EH (cell line): Measurements from ENCODE around the gene NYNRIN.
A peak's percentile ranks its signal among the peaks of the same experiment; 100 is the strongest.
"Not testable (repeated sequence)": the region's sequence is repeated elsewhere in the genome, so short reads cannot be mapped to it uniquely, and the experiment has no call there.

ENCODE experiments used
- DNase-seq: peaks from one replicate; pipeline ENCODE4 v3.0.0-alpha.2; 2015; ENCODE audit warnings: low read depth

NYNRIN gene

DNA sequence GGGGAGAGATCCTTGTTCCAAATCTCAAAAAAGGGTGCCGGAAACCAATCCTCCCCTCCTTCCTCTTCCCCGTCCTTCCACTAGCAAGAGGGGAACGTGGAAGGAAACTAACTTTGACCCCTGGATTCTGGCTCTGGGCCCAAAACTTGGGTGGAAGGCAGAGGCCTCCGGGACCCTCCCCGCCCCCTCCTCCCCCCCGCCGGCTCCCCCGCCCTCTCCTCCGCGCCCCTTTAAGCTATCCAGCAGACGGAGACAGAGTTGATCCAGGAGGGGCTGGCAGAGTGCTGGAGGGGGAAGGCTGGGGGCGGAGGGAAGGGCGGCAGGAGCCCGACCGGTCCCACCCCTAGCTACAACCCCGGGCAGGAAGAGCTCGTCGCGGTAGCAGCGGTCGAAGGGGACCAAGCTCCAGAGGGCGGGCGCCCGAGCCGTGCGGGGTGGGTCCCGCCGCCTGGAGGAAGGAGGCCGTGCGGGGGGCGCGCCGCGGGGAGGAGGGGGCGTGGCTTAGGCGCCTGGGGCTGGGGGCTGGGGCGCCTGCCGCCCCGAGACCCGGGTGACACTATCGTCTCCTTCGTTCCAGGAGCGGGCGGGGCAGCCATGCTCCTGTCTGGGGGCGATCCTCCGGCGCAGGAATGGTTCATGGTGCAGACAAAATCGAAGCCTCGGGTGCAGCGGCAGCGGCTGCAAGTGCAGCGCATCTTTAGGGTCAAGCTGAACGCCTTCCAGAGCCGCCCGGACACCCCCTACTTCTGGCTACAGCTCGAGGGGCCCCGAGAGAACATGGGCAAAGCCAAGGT lies at the start of gene NYNRIN:
Gene NYNRIN (plus strand): TSS at position 351 of the 794 bp plus-strand sequence. CDS start 244 bp downstream, at position 595.
- DNase-seq, result peak; percentile 59

DNA sequence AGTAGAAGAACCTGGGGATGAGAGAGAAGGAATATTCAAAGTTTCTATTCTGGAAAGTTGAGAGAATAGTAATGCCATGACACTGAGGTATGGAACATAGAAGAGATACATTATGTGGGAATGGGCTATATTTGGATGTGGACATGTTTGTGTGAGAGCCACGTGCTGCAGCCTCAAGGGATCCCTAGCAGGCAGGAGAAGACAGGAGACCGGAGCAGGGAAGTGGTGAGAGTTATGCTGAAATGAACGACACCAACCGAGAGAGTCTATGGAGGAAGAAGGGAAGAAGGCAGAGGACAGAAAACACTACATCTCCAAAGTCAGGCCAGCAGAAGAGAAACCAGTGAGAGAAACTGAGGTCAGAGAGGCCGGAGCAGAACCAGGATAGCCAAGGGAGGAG lies 49.1 kb upstream of the NYNRIN start:
- DNase-seq, result no peak

- DNase-seq, result peak; percentile 58
Observed at GRCh38 chr14:24351517-24351916, 47.3 kb upstream of the NYNRIN start.

DNA sequence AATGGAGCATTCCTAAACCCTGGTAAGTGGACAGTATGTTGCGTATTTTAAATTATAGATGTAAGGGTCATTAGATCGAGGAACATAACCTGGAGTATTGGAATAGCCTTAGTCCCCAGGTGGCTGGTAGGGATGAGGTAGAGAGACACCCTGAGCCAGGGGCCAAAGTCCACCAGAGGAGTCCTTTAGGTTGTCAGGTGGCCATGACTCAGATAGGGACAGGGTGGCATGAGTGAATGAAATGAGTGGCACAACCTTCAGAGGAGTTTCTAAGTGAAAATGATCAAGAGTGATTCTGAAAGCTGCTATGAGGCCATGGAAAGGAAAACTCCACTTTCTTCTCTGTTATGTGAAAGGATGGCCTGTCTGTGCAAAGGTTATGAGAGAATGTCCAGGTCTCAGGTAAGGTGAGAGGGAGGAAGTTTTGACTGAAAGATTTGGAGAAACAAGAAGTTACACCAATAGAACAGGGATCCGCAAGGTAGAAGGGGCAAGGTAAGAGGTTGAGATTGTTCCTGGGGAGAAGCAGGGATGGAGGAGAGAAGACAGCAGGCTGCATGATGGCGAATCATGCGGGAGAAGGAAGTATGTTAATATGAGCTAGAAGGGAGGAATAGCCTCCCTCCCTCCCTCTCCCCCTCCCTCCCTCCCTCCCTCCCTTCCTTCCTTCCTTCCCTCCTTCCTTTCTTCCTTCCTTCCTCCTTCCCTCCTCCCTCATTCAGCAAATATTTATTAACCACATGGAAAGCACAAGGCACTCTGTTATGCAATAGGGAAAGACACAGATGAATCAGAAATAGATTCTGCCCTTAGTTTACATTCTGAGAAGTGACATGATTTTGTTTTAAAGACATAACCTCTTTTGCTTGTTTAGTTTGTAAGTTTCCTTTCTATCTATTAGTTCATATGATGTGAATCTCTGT lies 45.0 kb upstream of the NYNRIN start:
- peak; percentile 70 for DNase-seq

- not testable (repeated sequence) for DNase-seq
Observed at GRCh38 chr14:24354482-24354825, 44.3 kb upstream of the NYNRIN start.

DNA sequence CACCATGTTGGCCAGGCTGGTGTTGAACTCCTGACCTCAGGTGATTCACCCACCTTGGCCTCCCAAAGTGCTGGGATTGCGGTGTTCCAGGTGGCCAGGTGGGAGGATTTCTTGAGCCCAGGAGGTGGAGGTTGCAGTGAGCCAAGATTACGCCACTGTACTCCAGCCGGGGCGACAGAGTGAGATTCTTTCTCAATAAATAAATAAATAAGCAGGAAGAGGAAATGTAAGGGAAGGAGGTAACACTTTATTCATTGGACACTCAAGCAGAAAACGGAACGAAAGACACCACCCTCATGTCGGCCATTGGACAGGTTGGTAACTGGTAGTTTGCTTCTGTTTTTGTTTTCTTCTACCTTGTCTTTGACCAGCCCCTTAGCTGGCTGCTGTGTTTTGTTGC lies 43.8 kb upstream of the NYNRIN start:
- DNase-seq, result no peak

- no peak for DNase-seq
Observed at GRCh38 chr14:24356208-24356607, 42.6 kb upstream of the NYNRIN start.

DNA sequence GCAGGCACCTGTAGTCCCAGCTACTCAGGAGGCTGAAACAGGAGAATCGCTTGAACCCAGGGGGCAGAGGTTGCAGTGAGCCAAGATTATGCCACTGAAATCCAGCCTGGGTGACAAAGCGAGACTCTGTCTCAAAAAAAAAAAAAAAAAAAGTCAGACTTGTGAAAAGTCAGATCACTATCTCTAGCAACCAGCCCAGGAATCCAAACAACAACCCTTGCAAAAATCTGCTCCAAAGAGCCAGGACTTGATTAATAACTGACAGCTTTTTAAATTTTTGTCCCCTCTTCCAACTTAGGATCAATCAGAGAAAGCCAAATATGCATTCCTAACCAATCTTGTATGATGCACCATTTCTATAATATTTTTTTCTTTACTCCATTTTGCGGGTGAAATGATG lies 38.5 kb upstream of the NYNRIN start:
- DNase-seq, result no peak

- no peak for DNase-seq
Observed at GRCh38 chr14:24361326-24361725, 37.5 kb upstream of the NYNRIN start.

- peak; percentile 90 for DNase-seq
Observed at GRCh38 chr14:24362241-24362960, 36.4 kb upstream of the NYNRIN start.

GRCh38 chr14:24363401-24363800 lies 35.4 kb upstream of the NYNRIN start:
- no peak for DNase-seq

GRCh38 chr14:24364841-24365240 lies 34.0 kb upstream of the NYNRIN start:
- DNase-seq, result no peak

DNA sequence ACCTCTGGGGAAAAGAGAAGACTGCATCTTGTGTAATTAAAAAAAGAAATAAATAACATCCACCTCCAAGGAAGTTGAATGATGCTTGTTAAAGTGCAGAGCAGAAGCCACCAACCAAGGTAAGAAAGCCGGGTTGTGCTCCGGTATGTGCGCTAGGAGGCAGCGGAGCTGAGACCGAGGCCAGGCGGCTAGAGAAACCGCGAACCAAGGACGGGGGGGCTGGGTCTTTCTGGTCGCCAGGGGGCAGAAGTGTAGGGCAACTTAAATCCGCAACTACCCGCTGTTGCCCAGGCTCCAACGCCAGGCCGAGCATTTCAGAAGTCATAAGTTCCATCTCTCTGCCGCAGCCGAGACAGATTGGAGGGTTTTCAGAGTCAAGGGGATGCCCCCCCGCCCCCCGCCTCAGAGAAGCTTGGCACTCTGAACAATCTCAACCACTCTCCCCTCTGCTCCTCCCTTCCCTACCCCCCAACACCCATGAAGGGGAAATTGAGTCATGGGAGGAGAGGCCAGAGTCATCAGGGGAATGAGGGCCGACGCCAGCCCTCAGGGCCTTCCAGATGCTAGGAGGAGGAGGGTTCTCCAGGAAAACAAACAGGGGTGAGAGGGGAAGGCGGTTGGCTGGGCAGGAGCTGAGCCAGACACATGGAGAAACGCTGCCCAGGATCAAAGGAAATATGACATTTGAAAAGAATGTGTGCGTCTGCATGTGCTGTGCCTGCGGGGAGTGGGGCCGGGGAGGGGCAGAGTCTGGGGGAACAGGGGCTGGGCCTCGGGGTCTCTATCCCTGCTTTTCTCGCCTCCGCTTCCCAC lies 33.0 kb upstream of the NYNRIN start:
- peak; percentile 94 for DNase-seq

- no peak for DNase-seq
Observed at GRCh38 chr14:24366413-24366720, 32.4 kb upstream of the NYNRIN start.

DNA sequence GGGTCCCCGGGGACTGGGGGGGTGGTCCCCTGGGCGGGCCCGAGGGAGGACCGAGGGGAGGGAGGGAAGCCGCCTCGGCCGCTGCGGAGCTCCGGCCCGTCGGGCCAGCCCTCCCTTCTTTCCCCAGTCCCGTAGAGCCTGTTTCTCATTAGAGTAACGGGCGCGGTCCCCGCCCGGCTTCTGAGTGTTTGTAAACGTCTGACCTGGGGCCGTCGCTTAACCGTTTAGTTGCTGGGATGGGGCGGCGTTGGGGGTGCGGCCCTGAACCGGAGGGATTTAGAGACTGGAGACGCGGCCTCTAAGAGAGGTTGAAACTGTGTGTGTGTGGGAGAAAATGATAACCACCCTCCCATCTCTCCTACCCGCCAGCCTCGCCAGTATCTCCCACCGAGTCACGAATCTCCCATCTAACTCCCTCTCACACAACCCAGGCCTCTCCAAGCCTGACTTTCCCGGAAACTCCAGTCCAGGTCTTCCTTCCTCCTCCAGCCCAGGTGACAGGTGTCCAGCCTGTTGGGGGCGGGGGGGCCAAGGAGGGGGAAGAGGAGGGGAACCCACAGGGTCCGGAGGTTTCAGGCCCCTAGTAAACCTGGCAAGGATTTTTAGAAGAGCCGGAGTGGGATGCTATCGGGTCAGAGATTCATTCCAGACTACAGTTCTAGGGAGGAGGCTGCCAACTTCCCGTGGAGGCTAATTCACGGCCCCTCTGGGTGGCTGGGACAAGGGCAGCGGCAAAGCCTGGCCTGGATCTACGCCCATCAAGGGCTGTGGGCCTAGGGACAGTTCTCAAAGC lies 31.9 kb upstream of the NYNRIN start:
- DNase-seq, result peak; percentile 95

DNA sequence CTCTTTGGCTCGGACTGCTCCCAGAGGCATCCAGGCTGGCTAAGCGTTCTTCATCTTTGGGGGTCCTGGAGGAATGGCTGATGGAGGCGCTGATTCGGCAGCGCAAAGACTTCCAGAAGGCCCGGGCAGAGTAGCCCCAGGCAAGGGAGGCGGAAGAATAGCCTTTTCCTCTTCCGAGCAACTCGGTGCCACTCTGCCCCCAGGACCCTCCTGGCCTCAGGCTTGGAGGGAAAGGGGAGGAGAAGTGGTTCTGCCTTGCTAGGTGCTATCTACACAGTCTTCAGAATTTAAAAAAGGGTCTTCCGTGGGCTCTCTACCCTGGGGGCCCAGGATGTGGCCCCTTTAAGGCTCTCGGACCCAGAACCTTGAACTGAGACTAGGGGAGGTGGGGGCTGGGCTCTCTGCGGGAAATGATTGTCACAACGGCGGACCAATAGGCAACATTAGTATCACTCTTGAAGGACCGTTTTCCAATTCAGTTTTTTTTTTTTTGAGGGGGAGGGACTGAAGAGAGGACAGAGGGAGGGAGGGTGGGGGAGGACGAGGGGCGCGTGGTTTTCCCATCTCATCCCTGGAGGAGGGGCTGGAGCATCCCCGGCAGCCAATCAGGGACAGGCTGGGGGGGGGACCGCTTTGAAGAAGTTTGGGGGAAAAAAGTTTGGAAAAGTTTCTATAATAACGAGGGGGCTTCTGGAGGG lies 31.1 kb upstream of the NYNRIN start, which contains the start of gene NFATC4:
Gene NFATC4 (plus strand): TSS at position 671 of the 698 bp plus-strand sequence. CDS start 157 bp downstream, outside the sequence.
- DNase-seq, result peak; percentile 97

DNA sequence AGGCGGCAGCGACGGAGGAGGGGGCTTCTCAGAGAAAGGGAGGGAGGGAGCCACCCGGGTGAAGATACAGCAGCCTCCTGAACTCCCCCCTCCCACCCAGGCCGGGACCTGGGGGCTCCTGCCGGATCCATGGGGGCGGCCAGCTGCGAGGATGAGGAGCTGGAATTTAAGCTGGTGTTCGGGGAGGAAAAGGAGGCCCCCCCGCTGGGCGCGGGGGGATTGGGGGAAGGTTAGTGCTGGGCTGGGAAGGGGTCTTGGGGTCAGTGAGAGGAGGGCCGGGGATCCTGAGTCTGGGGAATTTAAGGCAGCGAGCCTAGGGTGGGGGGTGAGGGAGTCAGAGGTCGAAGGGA lies 30.6 kb upstream of the NYNRIN start:
- no peak for DNase-seq

DNA sequence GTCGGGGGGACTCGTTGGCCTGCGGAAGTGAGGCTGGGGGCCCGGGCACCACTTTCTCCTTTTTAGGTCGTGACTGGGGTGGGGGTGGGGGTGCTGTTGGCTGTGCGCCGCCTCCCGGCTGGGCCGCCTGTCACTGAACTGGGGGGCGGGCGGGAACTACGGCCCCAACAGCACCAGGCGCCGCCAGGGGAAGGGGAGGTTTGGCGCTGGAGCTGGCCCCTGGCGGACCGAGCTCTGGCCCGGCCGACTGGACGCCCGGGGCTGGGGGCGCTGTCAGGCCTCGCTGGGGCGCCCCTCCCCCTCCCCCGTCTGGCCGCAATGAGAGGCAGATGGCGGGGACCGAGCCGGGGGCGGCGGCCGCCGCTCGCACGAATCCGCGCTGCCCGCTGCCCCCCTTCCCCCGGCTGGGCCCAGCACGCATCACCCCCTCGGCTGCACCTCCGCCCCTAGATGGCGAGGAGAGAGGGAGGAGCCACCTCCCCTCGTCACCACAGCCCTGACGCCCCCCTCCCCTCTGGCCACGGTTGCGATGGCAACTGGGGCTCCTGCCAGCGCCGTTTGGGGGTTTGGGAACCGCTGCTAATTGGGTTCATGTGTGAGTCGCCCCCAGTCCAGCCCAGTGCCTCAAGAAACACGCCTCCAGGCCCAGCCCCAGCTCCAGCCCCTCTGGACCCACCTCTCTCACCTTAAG lies 30.1 kb upstream of the NYNRIN start:
- DNase-seq, result peak; percentile 83

- DNase-seq, result no peak
Observed at GRCh38 chr14:24369463-24369862, 29.3 kb upstream of the NYNRIN start.
